HEK293 (cell line): Measurements from ENCODE around the gene PTPMT1.

Source experiments
- CTCF ChIA-PET: fragments of 350-600 bp; formaldehyde crosslinking; extraction: SDS; loops from one replicate; lab custom pipeline; 2021; ENCODE audit warnings: antibody characterized with exemption; lab: Yijun Ruan, JAX
- POLR2A ChIA-PET: fragments of 300-600 bp; formaldehyde crosslinking; extraction: SDS; loops from one replicate; lab custom pipeline; 2020; ENCODE audit warnings: antibody characterized with exemption, inconsistent platforms; lab: Yijun Ruan, JAX
- H3K27ac ChIP-seq: fragments of 200-500 bp; sonication (Bioruptor generic); 2 replicates; pipeline ENCODE4 v1.5.1; 2014; ENCODE audit warnings: low read depth, low read length, control low read depth, inconsistent platforms; ENCODE audit errors: extremely low read depth
- H3K36me3 ChIP-seq, 2 experiments: fragments of 200-500 bp in 1 of 2; sonication (Bioruptor generic) in 1 of 2; 1 replicate in 1 of 2; 2 replicates in 1 of 2; pipeline ENCODE4 v1.5.1; 2014 to 2017; ENCODE audit warnings: inconsistent platforms in 2 of 2, low read length in 2 of 2; ENCODE audit not compliant: control insufficient read depth in 2 of 2, insufficient read depth in 1 of 2
- H3K4me1 ChIP-seq: fragments of 200-500 bp; sonication (Bioruptor generic); 2 replicates; pipeline ENCODE4 v1.5.1; 2014; ENCODE audit warnings: mild to moderate bottlenecking, low read length, inconsistent platforms; ENCODE audit not compliant: control insufficient read depth, insufficient read depth
- H3K4me3 ChIP-seq: 2 replicates; pipeline ENCODE4 v1.5.1; 2011; ENCODE audit warnings: low read depth, mild to moderate bottlenecking, control low read depth, low read length, moderate library complexity
- H3K9me3 ChIP-seq: fragments of 200-500 bp; sonication (Bioruptor generic); 2 replicates; pipeline ENCODE4 v1.5.1; 2014; ENCODE audit warnings: low read depth, low read length, inconsistent platforms; ENCODE audit not compliant: control insufficient read depth, insufficient read depth
- BCL11B ChIP-seq: fragments of 450-650 bp; formaldehyde crosslinking; IDR thresholded peaks from 2 replicates; pipeline ENCODE4 v1.5.1; 2016; ENCODE audit warnings: low read depth, missing biosample characterization, missing genetic modification characterization
- EGR2 ChIP-seq: fragments of 450-650 bp; formaldehyde crosslinking; IDR thresholded peaks from 2 replicates; pipeline ENCODE4 v1.5.1; 2016; ENCODE audit warnings: low read depth, missing biosample characterization, missing genetic modification characterization
- GFI1B ChIP-seq: fragments of 450-650 bp; formaldehyde crosslinking; IDR thresholded peaks from 2 replicates; pipeline ENCODE4 v1.5.1; 2016; ENCODE audit warnings: missing biosample characterization, missing genetic modification characterization
- HOXA7 ChIP-seq: sonication (generic); formaldehyde crosslinking; IDR thresholded peaks from 2 replicates; pipeline ENCODE4 v1.8.1; 2022; ENCODE audit warnings: missing genetic modification reagents, borderline replicate concordance
- KLF10 ChIP-seq: fragments of 450-650 bp; IDR thresholded peaks from 2 replicates; pipeline ENCODE4 v1.5.1; 2018; ENCODE audit warnings: missing biosample characterization, mild to moderate bottlenecking, missing genetic modification characterization
- KLF9 ChIP-seq: fragments of 450-650 bp; formaldehyde crosslinking; IDR thresholded peaks from 2 replicates; pipeline ENCODE4 v1.5.1; 2016; ENCODE audit warnings: missing biosample characterization, missing genetic modification characterization, low read depth
- OSR2 ChIP-seq: fragments of 450-650 bp; formaldehyde crosslinking; IDR thresholded peaks from 2 replicates; pipeline ENCODE4 v1.5.1; 2016; ENCODE audit warnings: missing biosample characterization, missing genetic modification characterization
- ZNF169 ChIP-seq: fragments of 450-650 bp; formaldehyde crosslinking; IDR thresholded peaks from 2 replicates; pipeline ENCODE4 v1.5.1; 2016; ENCODE audit warnings: missing biosample characterization, missing genetic modification characterization
- ZNF302 ChIP-seq: fragments of 450-650 bp; formaldehyde crosslinking; IDR thresholded peaks from 2 replicates; pipeline ENCODE4 v1.5.1; 2016; ENCODE audit warnings: missing biosample characterization, missing genetic modification characterization, low read depth
- ZNF354C ChIP-seq: fragments of 450-650 bp; formaldehyde crosslinking; IDR thresholded peaks from 2 replicates; pipeline ENCODE4 v1.5.1; 2016; ENCODE audit warnings: missing biosample characterization, missing genetic modification characterization, low read depth, borderline replicate concordance
- ZNF404 ChIP-seq: fragments of 450-650 bp; formaldehyde crosslinking; IDR thresholded peaks from 2 replicates; pipeline ENCODE4 v1.5.1; 2017; ENCODE audit warnings: missing biosample characterization, missing genetic modification characterization
- ZNF558 ChIP-seq: fragments of 450-650 bp; formaldehyde crosslinking; IDR thresholded peaks from 2 replicates; pipeline ENCODE4 v1.5.1; 2016; ENCODE audit warnings: missing biosample characterization, missing genetic modification characterization
- ZNF621 ChIP-seq: fragments of 450-650 bp; formaldehyde crosslinking; IDR thresholded peaks from 2 replicates; pipeline ENCODE4 v1.5.1; 2017; ENCODE audit warnings: missing biosample characterization, missing genetic modification characterization
- ZNF629 ChIP-seq: fragments of 450-650 bp; formaldehyde crosslinking; IDR thresholded peaks from 2 replicates; pipeline ENCODE4 v1.5.1; 2017; ENCODE audit warnings: missing biosample characterization, missing genetic modification characterization
- ZNF660 ChIP-seq: fragments of 450-650 bp; IDR thresholded peaks from 2 replicates; pipeline ENCODE4 v1.5.1; 2018; ENCODE audit warnings: missing biosample characterization, mild to moderate bottlenecking, missing genetic modification characterization
- ZNF707 ChIP-seq: fragments of 450-650 bp; formaldehyde crosslinking; IDR thresholded peaks from 2 replicates; pipeline ENCODE4 v1.5.1; 2016; ENCODE audit warnings: missing biosample characterization, missing genetic modification characterization
- ZSCAN23 ChIP-seq: fragments of 450-650 bp; formaldehyde crosslinking; IDR thresholded peaks from 2 replicates; pipeline ENCODE4 v1.5.1; 2016; ENCODE audit warnings: missing biosample characterization, missing genetic modification characterization
- TF ChIP-seq, protein P1 (sequence below): fragments of 450-650 bp; formaldehyde crosslinking; IDR thresholded peaks from 2 replicates; pipeline ENCODE4 v1.5.1; 2017; ENCODE audit warnings: missing biosample characterization, missing genetic modification characterization
- TF ChIP-seq, protein P2 (sequence below): fragments of 450-650 bp; formaldehyde crosslinking; IDR thresholded peaks from 2 replicates; pipeline ENCODE4 v1.5.1; 2016; ENCODE audit warnings: missing biosample characterization, missing genetic modification characterization
- TF ChIP-seq, protein P3 (sequence below): fragments of 450-650 bp; formaldehyde crosslinking; IDR thresholded peaks from 2 replicates; pipeline ENCODE4; 2016; ENCODE audit warnings: missing biosample characterization, missing genetic modification characterization
- TF ChIP-seq, protein P4 (sequence below): fragments of 450-650 bp; formaldehyde crosslinking; IDR thresholded peaks from 2 replicates; pipeline ENCODE4 v1.5.1; 2016; ENCODE audit warnings: missing biosample characterization, missing genetic modification characterization, low read depth
- TF ChIP-seq, protein P5 (sequence below): fragments of 450-650 bp; formaldehyde crosslinking; IDR thresholded peaks from 2 replicates; pipeline ENCODE4 v1.5.1; 2016; ENCODE audit warnings: missing biosample characterization, missing genetic modification characterization
- TF ChIP-seq, protein P6 (sequence below): fragments of 450-650 bp; formaldehyde crosslinking; IDR thresholded peaks from 2 replicates; pipeline ENCODE4 v1.5.1; 2016; ENCODE audit warnings: missing biosample characterization, missing genetic modification characterization

The PTPMT1 gene

DNA sequence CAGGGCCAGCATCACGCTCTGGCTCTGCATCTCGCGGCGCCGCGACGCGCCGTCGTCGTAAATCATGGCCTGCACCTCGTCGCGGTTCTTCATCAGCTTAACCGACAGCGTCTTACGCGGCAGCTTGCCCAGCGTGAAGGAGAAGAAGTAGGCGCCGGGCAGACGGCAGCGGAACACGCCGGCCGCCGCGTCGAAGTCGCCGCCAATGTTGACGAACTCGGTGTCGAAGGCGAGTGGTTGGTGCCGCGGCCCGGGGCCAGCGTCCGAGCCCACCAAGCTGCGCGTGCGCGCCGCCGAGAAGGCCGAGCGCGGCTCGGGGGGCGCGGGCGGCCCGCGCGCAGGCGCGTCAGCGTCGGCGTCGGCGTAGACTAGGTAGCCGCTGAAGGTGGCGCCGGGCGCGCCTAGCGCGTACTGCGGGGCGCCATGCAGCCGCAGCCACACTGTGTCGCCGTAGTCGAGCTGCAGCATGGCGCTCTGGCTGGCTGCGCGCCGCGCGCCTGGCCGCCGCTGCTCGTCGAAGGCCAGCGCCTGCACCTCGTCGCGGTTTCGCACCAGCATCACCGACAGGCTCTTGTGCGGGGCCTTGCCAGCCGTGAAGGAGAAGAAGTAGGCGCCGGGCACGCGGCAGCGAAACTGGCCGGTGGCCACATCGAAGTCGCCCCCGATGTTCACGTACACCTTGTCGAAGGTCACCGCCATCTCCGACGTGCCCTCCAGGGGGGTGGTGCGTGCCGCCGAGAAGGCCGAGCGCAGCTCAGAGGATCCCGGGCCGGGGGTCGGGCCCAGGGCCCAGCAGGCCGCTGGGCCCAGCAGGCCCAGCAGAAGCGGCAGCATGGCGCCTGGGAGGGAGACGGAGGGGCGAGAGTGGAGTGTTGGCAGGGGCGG lies 24.8 kb downstream of the PTPMT1 start:
- POLR2A ChIA-PET, result no interaction called here
- CTCF ChIA-PET, result interaction anchor here (0.6 kb wide), 1 partner anchor 217 kb away, joined by 3 read pairs; no protein-coding TSS in a partner anchor
- TF ChIP-seq ZNF302 (tag by site-specific recombination) (no peak), ZNF169 (no peak), GFI1B (tag by site-specific recombination) (no peak), OSR2 (no peak), HOXA7 (CRISPR knock-in tag) (no peak), BCL11B (tag by site-specific recombination) (no peak), ZNF354C (tag by site-specific recombination) (no peak), ZNF629 (tag by site-specific recombination) (no peak), ZNF404 (tag by site-specific recombination) (no peak), KLF9 (tag by site-specific recombination) (no peak), ZNF707 (tag by site-specific recombination) (no peak), KLF10 (tag by site-specific recombination) (no peak), ZNF660 (tag by site-specific recombination) (no peak), ZNF621 (tag by site-specific recombination) (no peak), ZNF558 (tag by site-specific recombination) (no peak), EGR2 (tag by site-specific recombination) (no peak)
- TF ChIP-seq, protein P1, sequence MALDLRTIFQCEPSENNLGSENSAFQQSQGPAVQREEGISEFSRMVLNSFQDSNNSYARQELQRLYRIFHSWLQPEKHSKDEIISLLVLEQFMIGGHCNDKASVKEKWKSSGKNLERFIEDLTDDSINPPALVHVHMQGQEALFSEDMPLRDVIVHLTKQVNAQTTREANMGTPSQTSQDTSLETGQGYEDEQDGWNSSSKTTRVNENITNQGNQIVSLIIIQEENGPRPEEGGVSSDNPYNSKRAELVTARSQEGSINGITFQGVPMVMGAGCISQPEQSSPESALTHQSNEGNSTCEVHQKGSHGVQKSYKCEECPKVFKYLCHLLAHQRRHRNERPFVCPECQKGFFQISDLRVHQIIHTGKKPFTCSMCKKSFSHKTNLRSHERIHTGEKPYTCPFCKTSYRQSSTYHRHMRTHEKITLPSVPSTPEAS (tag by site-specific recombination), result no peak
- Histone ChIP-seq H3K9me3 (no peaks in the 10 kb centered on the region), H3K36me3 (peaks cover under 1 to 3% of the 10 kb centered on the region in 2 experiments; a peak in 2 of 3 replicates), H3K4me3 (no peak overlapping the region), H3K27ac (no peak overlapping the region), H3K4me1 (no peaks in the 10 kb centered on the region)

DNA sequence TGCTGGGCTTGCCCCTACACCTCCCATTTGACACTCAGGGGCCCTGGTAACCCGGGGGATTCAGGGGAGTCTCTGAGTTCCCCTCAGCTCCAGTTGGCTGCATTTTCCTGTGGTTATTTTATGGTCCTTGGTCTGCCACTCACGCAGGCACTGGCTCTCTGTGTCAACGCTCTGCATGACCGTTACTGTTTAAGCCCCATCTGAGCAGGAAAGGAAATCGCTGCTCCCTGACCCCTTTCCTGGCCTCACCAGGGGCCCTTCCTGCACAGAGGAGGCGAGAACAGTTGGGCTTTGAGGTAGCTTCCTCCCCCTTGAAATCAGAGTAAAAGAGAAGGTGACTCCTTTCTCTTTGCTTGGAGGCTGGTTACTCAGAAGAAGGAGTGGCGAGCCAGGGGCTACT lies 26.4 kb downstream of the PTPMT1 start:
- no peak overlapping the region for H3K27ac ChIP-seq
- TF ChIP-seq ZSCAN23 (tag by site-specific recombination), result no peak
- TF ChIP-seq, protein P2, sequence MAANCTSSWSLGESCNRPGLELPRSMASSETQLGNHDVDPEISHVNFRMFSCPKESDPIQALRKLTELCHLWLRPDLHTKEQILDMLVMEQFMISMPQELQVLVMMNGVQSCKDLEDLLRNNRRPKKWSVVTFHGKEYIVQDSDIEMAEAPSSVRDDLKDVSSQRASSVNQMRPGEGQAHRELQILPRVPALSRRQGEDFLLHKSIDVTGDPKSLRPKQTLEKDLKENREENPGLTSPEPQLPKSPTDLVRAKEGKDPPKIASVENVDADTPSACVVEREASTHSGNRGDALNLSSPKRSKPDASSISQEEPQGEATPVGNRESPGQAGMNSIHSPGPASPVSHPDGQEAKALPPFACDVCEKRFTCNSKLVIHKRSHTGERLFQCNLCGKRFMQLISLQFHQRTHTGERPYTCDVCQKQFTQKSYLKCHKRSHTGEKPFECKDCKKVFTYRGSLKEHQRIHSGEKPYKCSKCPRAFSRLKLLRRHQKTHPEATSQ (tag by site-specific recombination), result no peak
- no peak for TF ChIP-seq BCL11B (tag by site-specific recombination)
- TF ChIP-seq, protein P3, sequence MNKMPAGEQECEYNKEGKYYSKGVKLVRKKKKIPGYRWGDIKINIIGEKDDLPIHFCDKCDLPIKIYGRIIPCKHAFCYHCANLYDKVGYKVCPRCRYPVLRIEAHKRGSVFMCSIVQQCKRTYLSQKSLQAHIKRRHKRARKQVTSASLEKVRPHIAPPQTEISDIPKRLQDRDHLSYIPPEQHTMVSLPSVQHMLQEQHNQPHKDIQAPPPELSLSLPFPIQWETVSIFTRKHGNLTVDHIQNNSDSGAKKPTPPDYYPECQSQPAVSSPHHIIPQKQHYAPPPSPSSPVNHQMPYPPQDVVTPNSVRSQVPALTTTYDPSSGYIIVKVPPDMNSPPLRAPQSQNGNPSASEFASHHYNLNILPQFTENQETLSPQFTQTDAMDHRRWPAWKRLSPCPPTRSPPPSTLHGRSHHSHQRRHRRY (tag by site-specific recombination), result no peak
- TF ChIP-seq, protein P4, sequence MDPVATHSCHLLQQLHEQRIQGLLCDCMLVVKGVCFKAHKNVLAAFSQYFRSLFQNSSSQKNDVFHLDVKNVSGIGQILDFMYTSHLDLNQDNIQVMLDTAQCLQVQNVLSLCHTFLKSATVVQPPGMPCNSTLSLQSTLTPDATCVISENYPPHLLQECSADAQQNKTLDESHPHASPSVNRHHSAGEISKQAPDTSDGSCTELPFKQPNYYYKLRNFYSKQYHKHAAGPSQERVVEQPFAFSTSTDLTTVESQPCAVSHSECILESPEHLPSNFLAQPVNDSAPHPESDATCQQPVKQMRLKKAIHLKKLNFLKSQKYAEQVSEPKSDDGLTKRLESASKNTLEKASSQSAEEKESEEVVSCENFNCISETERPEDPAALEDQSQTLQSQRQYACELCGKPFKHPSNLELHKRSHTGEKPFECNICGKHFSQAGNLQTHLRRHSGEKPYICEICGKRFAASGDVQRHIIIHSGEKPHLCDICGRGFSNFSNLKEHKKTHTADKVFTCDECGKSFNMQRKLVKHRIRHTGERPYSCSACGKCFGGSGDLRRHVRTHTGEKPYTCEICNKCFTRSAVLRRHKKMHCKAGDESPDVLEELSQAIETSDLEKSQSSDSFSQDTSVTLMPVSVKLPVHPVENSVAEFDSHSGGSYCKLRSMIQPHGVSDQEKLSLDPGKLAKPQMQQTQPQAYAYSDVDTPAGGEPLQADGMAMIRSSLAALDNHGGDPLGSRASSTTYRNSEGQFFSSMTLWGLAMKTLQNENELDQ (tag by site-specific recombination), result no peak
- TF ChIP-seq, protein P5, sequence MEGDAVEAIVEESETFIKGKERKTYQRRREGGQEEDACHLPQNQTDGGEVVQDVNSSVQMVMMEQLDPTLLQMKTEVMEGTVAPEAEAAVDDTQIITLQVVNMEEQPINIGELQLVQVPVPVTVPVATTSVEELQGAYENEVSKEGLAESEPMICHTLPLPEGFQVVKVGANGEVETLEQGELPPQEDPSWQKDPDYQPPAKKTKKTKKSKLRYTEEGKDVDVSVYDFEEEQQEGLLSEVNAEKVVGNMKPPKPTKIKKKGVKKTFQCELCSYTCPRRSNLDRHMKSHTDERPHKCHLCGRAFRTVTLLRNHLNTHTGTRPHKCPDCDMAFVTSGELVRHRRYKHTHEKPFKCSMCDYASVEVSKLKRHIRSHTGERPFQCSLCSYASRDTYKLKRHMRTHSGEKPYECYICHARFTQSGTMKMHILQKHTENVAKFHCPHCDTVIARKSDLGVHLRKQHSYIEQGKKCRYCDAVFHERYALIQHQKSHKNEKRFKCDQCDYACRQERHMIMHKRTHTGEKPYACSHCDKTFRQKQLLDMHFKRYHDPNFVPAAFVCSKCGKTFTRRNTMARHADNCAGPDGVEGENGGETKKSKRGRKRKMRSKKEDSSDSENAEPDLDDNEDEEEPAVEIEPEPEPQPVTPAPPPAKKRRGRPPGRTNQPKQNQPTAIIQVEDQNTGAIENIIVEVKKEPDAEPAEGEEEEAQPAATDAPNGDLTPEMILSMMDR, result no peak
- TF ChIP-seq, protein P6, sequence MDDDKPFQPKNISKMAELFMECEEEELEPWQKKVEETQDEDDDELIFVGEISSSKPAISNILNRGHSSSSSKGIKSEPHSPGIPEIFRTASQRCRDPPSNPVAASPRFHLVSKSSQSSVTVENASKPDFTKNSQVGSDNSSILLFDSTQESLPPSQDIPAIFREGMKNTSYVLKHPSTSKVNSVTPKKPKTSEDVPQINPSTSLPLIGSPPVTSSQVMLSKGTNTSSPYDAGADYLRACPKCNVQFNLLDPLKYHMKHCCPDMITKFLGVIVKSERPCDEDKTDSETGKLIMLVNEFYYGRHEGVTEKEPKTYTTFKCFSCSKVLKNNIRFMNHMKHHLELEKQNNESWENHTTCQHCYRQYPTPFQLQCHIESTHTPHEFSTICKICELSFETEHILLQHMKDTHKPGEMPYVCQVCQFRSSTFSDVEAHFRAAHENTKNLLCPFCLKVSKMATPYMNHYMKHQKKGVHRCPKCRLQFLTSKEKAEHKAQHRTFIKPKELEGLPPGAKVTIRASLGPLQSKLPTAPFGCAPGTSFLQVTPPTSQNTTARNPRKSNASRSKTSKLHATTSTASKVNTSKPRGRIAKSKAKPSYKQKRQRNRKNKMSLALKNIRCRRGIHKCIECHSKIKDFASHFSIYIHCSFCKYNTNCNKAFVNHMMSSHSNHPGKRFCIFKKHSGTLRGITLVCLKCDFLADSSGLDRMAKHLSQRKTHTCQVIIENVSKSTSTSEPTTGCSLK (tag by site-specific recombination), result no peak
- no peak overlapping the region for H3K4me3 ChIP-seq
- ChIA-PET POLR2A (interaction anchor here (0.6 kb wide), 1 partner anchor 23 kb away, joined by 3 read pairs; no protein-coding TSS in a partner anchor), CTCF (no interaction called here)
- peaks cover 0 to 2% of the 10 kb centered on the region in 2 experiments; a peak in 1 of 3 replicates for H3K36me3 ChIP-seq
- H3K4me1 ChIP-seq, result no peaks in the 10 kb centered on the region
- H3K9me3 ChIP-seq, result no peaks in the 10 kb centered on the region
